DND-41 (cell line): ENCODE results near the gene BRD3.

Experiments used
- EZH2 ChIP-seq: IDR thresholded peaks from 3 replicates; pipeline ENCODE4 v1.6.1; 2012; ENCODE audit warnings: borderline replicate concordance, low read depth, mild to moderate bottlenecking, moderate library complexity, low read length, inconsistent platforms; ENCODE audit not compliant: severe bottlenecking
- TF ChIP-seq, protein P1 (sequence below): IDR thresholded peaks from 2 replicates; pipeline ENCODE4 v1.5.1; 2012; ENCODE audit warnings: borderline replicate concordance, low read length, moderate library complexity, mild to moderate bottlenecking; ENCODE audit not compliant: poor library complexity, severe bottlenecking; ENCODE audit errors: extremely low read depth

DNA sequence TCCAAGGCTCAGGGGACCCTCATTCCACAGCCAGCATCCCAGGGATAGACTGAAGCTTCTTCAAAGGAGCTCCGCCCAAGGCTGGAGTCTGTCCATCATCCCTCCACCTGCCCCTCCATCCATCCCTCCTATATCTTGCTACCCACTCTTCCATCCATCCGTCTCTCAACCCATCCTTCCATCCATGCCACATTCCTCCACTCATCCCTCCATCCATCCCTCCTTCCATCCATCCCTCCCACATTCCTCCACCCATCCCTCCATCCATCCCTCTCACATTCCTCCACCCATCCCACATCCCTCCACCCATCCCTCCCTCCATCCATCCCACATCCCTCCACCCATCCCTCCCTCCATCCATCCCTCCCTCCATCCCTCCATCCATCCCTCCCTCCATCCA is 70.2 kb downstream of the BRD3 start:
- TF ChIP-seq, protein P1, sequence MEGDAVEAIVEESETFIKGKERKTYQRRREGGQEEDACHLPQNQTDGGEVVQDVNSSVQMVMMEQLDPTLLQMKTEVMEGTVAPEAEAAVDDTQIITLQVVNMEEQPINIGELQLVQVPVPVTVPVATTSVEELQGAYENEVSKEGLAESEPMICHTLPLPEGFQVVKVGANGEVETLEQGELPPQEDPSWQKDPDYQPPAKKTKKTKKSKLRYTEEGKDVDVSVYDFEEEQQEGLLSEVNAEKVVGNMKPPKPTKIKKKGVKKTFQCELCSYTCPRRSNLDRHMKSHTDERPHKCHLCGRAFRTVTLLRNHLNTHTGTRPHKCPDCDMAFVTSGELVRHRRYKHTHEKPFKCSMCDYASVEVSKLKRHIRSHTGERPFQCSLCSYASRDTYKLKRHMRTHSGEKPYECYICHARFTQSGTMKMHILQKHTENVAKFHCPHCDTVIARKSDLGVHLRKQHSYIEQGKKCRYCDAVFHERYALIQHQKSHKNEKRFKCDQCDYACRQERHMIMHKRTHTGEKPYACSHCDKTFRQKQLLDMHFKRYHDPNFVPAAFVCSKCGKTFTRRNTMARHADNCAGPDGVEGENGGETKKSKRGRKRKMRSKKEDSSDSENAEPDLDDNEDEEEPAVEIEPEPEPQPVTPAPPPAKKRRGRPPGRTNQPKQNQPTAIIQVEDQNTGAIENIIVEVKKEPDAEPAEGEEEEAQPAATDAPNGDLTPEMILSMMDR: no peak
- TF ChIP-seq EZH2: no peak
